HepG2 (cell line): Measurements from ENCODE around the gene HYAL2. TPM values are rescaled to one million over a fixed set of nuclear protein-coding genes. Genes with fewer than 3 reads are reported as not detected.

ENCODE experiments used
- ARID3A ChIP-seq: IDR thresholded peaks from 2 replicates; pipeline ENCODE4 v1.6.1; 2012; ENCODE audit warnings: low read depth, low read length, improper control_type of control experiment
- CENPX ChIP-seq: sonication (generic); formaldehyde crosslinking; IDR thresholded peaks from 2 replicates; pipeline ENCODE4 v1.9.0; 2021; ENCODE audit warnings: mild to moderate bottlenecking, missing genetic modification reagents, moderate library complexity
- CSRNP1 ChIP-seq: sonication (generic); formaldehyde crosslinking; IDR thresholded peaks from 2 replicates; pipeline ENCODE4 v1.8.1; 2023; ENCODE audit warnings: mild to moderate bottlenecking, missing genetic modification reagents
- ETS1 ChIP-seq: sonication (generic); formaldehyde crosslinking; IDR thresholded peaks from 2 replicates; pipeline ENCODE4 v1.4.0; 2020; ENCODE audit warnings: missing genetic modification reagents
- IKZF1 ChIP-seq: fragments of 450-650 bp; IDR thresholded peaks from 2 replicates; pipeline ENCODE4 v1.7.1; 2016
- KLF16 ChIP-seq, 2 experiments: sonication (generic) in 1 of 2; formaldehyde crosslinking in 1 of 2; IDR thresholded peaks; 2 replicates each; pipeline versions ENCODE4 v1.6.1 to v1.8.0; 2016 to 2023; ENCODE audit warnings: missing genetic modification reagents in 2 of 2, missing compliant biosample characterization in 1 of 2
- MED8 ChIP-seq: sonication (generic); formaldehyde crosslinking; IDR thresholded peaks from 2 replicates; pipeline ENCODE4 v1.8.1; 2023; ENCODE audit warnings: mild to moderate bottlenecking, missing genetic modification reagents; ENCODE audit not compliant: insufficient replicate concordance
- NCOA2 ChIP-seq: sonication (generic); formaldehyde crosslinking; IDR thresholded peaks from 2 replicates; pipeline ENCODE4 v1.8.0; 2022; ENCODE audit warnings: inconsistent platforms
- TARDBP ChIP-seq: sonication (generic); formaldehyde crosslinking; IDR thresholded peaks from 2 replicates; pipeline ENCODE4 v1.8.0; 2022; ENCODE audit warnings: mild to moderate bottlenecking, missing genetic modification reagents
- TGIF2 ChIP-seq: IDR thresholded peaks from 2 replicates; pipeline ENCODE4 v1.6.1; 2016; ENCODE audit warnings: control low read depth, missing compliant biosample characterization
- THAP8 ChIP-seq: sonication (generic); formaldehyde crosslinking; IDR thresholded peaks from 2 replicates; pipeline ENCODE4 v1.5.1; 2020; ENCODE audit warnings: missing genetic modification reagents, mild to moderate bottlenecking, borderline replicate concordance
- THRA ChIP-seq: sonication (generic); formaldehyde crosslinking; IDR thresholded peaks from 2 replicates; pipeline ENCODE4 v1.4.0; 2020; ENCODE audit warnings: missing genetic modification reagents, borderline replicate concordance
- YEATS4 ChIP-seq: sonication (generic); formaldehyde crosslinking; IDR thresholded peaks from 2 replicates; pipeline ENCODE4 v1.4.0; 2020; ENCODE audit warnings: missing genetic modification reagents, borderline replicate concordance
- ZEB1 ChIP-seq: IDR thresholded peaks from 2 replicates; pipeline ENCODE4 v1.6.1; 2012; ENCODE audit warnings: mild to moderate bottlenecking, low read depth, inconsistent platforms; ENCODE audit not compliant: insufficient replicate concordance
- ZFP36 ChIP-seq: fragments of 150-350 bp; IDR thresholded peaks from 2 replicates; pipeline ENCODE4 v1.6.1; 2018; ENCODE audit warnings: borderline replicate concordance, low read length, low read depth; ENCODE audit not compliant: partially characterized antibody
- ZNF101 ChIP-seq: sonication (generic); formaldehyde crosslinking; IDR thresholded peaks from 2 replicates; pipeline ENCODE4 v1.4.0; 2020; ENCODE audit warnings: mild to moderate bottlenecking, low read depth, missing genetic modification reagents, borderline replicate concordance
- ZNF282 ChIP-seq: fragments of 450-650 bp; IDR thresholded peaks from 2 replicates; pipeline ENCODE4 v1.6.1; 2018; ENCODE audit not compliant: partially characterized antibody
- ZNF562 ChIP-seq: sonication (generic); formaldehyde crosslinking; IDR thresholded peaks from 2 replicates; pipeline ENCODE4 v1.8.0; 2022; ENCODE audit warnings: missing genetic modification reagents, borderline replicate concordance
- ZNF567 ChIP-seq: sonication (generic); formaldehyde crosslinking; IDR thresholded peaks from 2 replicates; pipeline ENCODE4 v1.8.1; 2023; ENCODE audit warnings: mild to moderate bottlenecking, missing genetic modification reagents, borderline replicate concordance
- ZNF589 ChIP-seq: sonication (generic); formaldehyde crosslinking; conservative IDR thresholded peaks from 2 replicates; pipeline ENCODE4 v1.8.0; 2022; ENCODE audit warnings: mild to moderate bottlenecking, moderate library complexity, missing genetic modification reagents
- ZNF746 ChIP-seq: sonication (generic); formaldehyde crosslinking; IDR thresholded peaks from 2 replicates; pipeline ENCODE4 v1.8.0; 2022; ENCODE audit warnings: mild to moderate bottlenecking, missing genetic modification reagents
- ZSCAN21 ChIP-seq: sonication (generic); formaldehyde crosslinking; IDR thresholded peaks from 2 replicates; pipeline ENCODE4 v1.8.0; 2022; ENCODE audit warnings: mild to moderate bottlenecking, missing genetic modification reagents, moderate library complexity, borderline replicate concordance
- polyA plus RNA-seq, 8 experiments: library from polyadenylated mRNA; depleted of rRNA in 3 of 8; stranded (reverse) in 7 of 8; unstranded in 1 of 8; fragments of >200 nt; fragmentation: Illumina TruSeq in 4 of 8; extraction: Trizol in 4 of 8; gene quantifications; 2 replicates each; pipeline versions ENCODE4 v1.2.1 to v1.2.3, GENCODE V29; 2011 to 2016; ENCODE audit warnings: low read depth in 4 of 8, missing spikeins in 1 of 8, mixed read lengths in 1 of 8; ENCODE audit not compliant: insufficient read depth in 1 of 8
- total RNA-seq, 5 experiments: library from RNA; depleted of rRNA; stranded (reverse); fragments of >200 nt; fragmentation: Illumina TruSeq; extraction: Trizol; gene quantifications; 2 replicates each; pipeline ENCODE4 v1.2.3, GENCODE V29; 2016; ENCODE audit warnings: low read depth in 1 of 5

The HYAL2 gene
- total and polyA plus RNA-seq, 2 of the 13 experiments (the other 11 are each of a cell fraction or from before 2014, with no cell fraction given): 76.2 to 102 TPM

GRCh38 chr3:50292159-50293078 is 30.1 kb downstream of the HYAL2 start, which contains the start of gene IFRD2 (continued):
- TF ChIP-seq MED8 (no peak), ZNF746 (CRISPR knock-in tag) (no peak), KLF16 (CRISPR knock-in tag; IDR thresholded peaks at IDR 0.05) (0 out of 4 replicates have a peak, but pooled peaks of 1 of the 2 experiments have one; percentile 64), ZNF282 (no peak), ZNF567 (CRISPR knock-in tag) (no peak), ETS1 (no peak), ZEB1 (no peak), CENPX (CRISPR knock-in tag) (no peak), CSRNP1 (no peak), ZNF101 (CRISPR knock-in tag) (no peak), ZFP36 (no peak), THAP8 (CRISPR knock-in tag) (no peak), TGIF2 (CRISPR knock-in tag) (peak; percentile 75; the same call in 1 of the 2 replicates), IKZF1 (no peak), TARDBP (CRISPR knock-in tag) (peak; percentile 83), YEATS4 (peak; percentile 53; the same call in 1 of the 2 replicates), ZNF589 (CRISPR knock-in tag) (peak; percentile 66; the same call in 1 of the 2 replicates), THRA (0 out of 2 replicates have a peak, but pooled peaks have one; percentile 25), ZSCAN21 (CRISPR knock-in tag) (0 out of 2 replicates have a peak, but pooled peaks have one; percentile 2), ARID3A (0 out of 2 replicates have a peak, but pooled peaks have one; percentile 18), NCOA2 (CRISPR knock-in tag) (0 out of 2 replicates have a peak, but pooled peaks have one; percentile 11), ZNF562 (CRISPR knock-in tag) (no peak)
